CD14-positive monocyte (primary cell): ENCODE measurements around the gene RAB3GAP2. TPM values are rescaled to one million over a fixed set of nuclear protein-coding genes. Genes with fewer than 3 reads are reported as not detected.

Experiments used
- DNase-seq, 3 donors: peaks; one replicate each; pipeline ENCODE4 v3.0.0-alpha.2; 2011 to 2022
- H2AFZ ChIP-seq: 2 replicates; pipeline ENCODE4 v1.6.0; 2012; ENCODE audit warnings: mild to moderate bottlenecking, low read depth, low read length, inconsistent platforms; ENCODE audit not compliant: insufficient read depth, poor library complexity, severe bottlenecking
- H3K27ac ChIP-seq, 2 donors: 1 replicate in 1 of 2; 2 replicates in 1 of 2; pipeline ENCODE4 v1.5.1; 2012 to 2013; ENCODE audit warnings: low read length in 2 of 2, control low read depth in 1 of 2, inconsistent platforms in 1 of 2, low read depth in 1 of 2, mild to moderate bottlenecking in 1 of 2
- H3K27me3 ChIP-seq, 2 donors: one replicate each; pipeline versions ENCODE4 v1.6.0 to v1.6.1; 2011 to 2013; ENCODE audit warnings: low read length in 2 of 2; ENCODE audit not compliant: control insufficient read depth in 2 of 2, insufficient read depth in 2 of 2
- H3K36me3 ChIP-seq, 2 donors: replicated peaks in 1 of 2; 1 replicate in 1 of 2; 2 replicates in 1 of 2; pipeline versions ENCODE4 v1.5.1 to v1.6.1; 2012 to 2013; ENCODE audit warnings: low read length in 2 of 2, control low read depth in 1 of 2, inconsistent platforms in 1 of 2, mild to moderate bottlenecking in 1 of 2; ENCODE audit not compliant: insufficient read depth in 2 of 2, control insufficient read depth in 1 of 2
- H3K4me1 ChIP-seq, 2 donors: 1 replicate in 1 of 2; 2 replicates in 1 of 2; pipeline versions ENCODE4 v1.5.1 to v1.6.1; 2012 to 2013; ENCODE audit warnings: low read length in 2 of 2, control low read depth in 1 of 2, inconsistent platforms in 1 of 2, mild to moderate bottlenecking in 1 of 2, moderate library complexity in 1 of 2; ENCODE audit not compliant: insufficient read depth in 2 of 2, control insufficient read depth in 1 of 2
- H3K4me2 ChIP-seq: replicated peaks from 2 replicates; pipeline ENCODE3; 2012; ENCODE audit warnings: low read length, moderate library complexity, mild to moderate bottlenecking; ENCODE audit not compliant: poor library complexity, severe bottlenecking; ENCODE audit errors: extremely low read depth
- H3K4me3 ChIP-seq, 3 experiments: fragments of 200-600 bp in 1 of 3; sonication (generic) in 1 of 3; replicated peaks in 1 of 3; 1 replicate in 2 of 3; 2 replicates in 1 of 3; pipeline ENCODE4 v1.5.1; 2011 to 2013; ENCODE audit warnings: low read length in 3 of 3, mild to moderate bottlenecking in 3 of 3, control low read depth in 2 of 3, low read depth in 2 of 3, inconsistent platforms in 1 of 3, moderate library complexity in 1 of 3
- H3K79me2 ChIP-seq: 2 replicates; pipeline ENCODE4 v1.6.0; 2012; ENCODE audit warnings: mild to moderate bottlenecking, control low read depth, inconsistent platforms, low read length, moderate library complexity; ENCODE audit not compliant: insufficient read depth
- H3K9ac ChIP-seq: 2 replicates; pipeline ENCODE4 v1.6.0; 2017; ENCODE audit warnings: low read length, mild to moderate bottlenecking; ENCODE audit not compliant: insufficient read depth, poor library complexity, severe bottlenecking
- H3K9me3 ChIP-seq, 2 donors: replicated peaks in 1 of 2; 1 replicate in 1 of 2; 2 replicates in 1 of 2; pipeline versions ENCODE4 v1.5.1 to v1.6.1; 2012 to 2013; ENCODE audit warnings: low read length in 2 of 2, control low read depth in 1 of 2; ENCODE audit not compliant: control insufficient read depth in 1 of 2, insufficient read depth in 1 of 2
- H4K20me1 ChIP-seq: 2 replicates; pipeline ENCODE4 v1.6.0; 2012; ENCODE audit warnings: mild to moderate bottlenecking, low read length, control low read depth, moderate library complexity; ENCODE audit not compliant: insufficient read depth
- H3K27ac Mint-ChIP-seq, 7 donors: one replicate each; pipeline ENCODE4 v1.8.0; 2020; ENCODE audit warnings: mild to moderate bottlenecking in 7 of 7, mixed read lengths in 7 of 7, moderate library complexity in 6 of 7, inconsistent platforms in 2 of 7
- H3K27me3 Mint-ChIP-seq, 3 donors: one replicate each; pipeline ENCODE4 v1.8.0; 2021 to 2022; ENCODE audit warnings: low read depth in 3 of 3, mild to moderate bottlenecking in 3 of 3, mixed read lengths in 3 of 3, moderate library complexity in 3 of 3, inconsistent platforms in 1 of 3
- H3K36me3 Mint-ChIP-seq, 2 donors: one replicate each; pipeline ENCODE4 v1.8.0; 2020; ENCODE audit warnings: mixed read lengths in 2 of 2, inconsistent platforms in 1 of 2, mild to moderate bottlenecking in 1 of 2
- H3K4me1 Mint-ChIP-seq: one replicate; pipeline ENCODE4 v1.8.0; 2020; ENCODE audit warnings: mild to moderate bottlenecking, mixed read lengths
- H3K4me3 Mint-ChIP-seq, 2 donors: one replicate each; pipeline ENCODE4 v1.8.0; 2020; ENCODE audit warnings: mild to moderate bottlenecking in 2 of 2, mixed read lengths in 2 of 2, moderate library complexity in 1 of 2
- H3K9me3 Mint-ChIP-seq, 7 donors: one replicate each; pipeline ENCODE4 v1.8.0; 2020 to 2022; ENCODE audit warnings: mixed read lengths in 7 of 7, mild to moderate bottlenecking in 6 of 7, moderate library complexity in 6 of 7, inconsistent platforms in 2 of 7
- CTCF ChIP-seq: fragments of 200-600 bp; IDR thresholded peaks from one replicate; pipeline ENCODE4 v1.8.0; 2022; ENCODE audit warnings: antibody characterized with exemption, mild to moderate bottlenecking
- WGBS: methylation state at CpG from one replicate; pipeline ENCODE4 v1.1.5; 2013; ENCODE audit warnings: missing lambda C conversion rate; ENCODE audit not compliant: insufficient coverage; 5-methylcytosine and 5-hydroxymethylcytosine counted together
- intact Hi-C, 2 donors: fragments of 100-400 bp; cut with micrococcal nuclease; formaldehyde crosslinking; loops; one replicate each; pipeline versions ENCODE4 v1.15.0 to v1.15.1; 2023
- polyA plus RNA-seq, 3 donors: library from polyadenylated mRNA; depleted of rRNA in 1 of 3; unstranded in 2 of 3; stranded (reverse) in 1 of 3; fragments of 300-500 nt in 2 of 3; fragments of >200 nt in 1 of 3; fragmentation: Illumina TruSeq in 2 of 3; gene quantifications; 1 replicate in 2 of 3; 2 replicates in 1 of 3; pipeline ENCODE4 v1.2.3, GENCODE V29; 2012 to 2021

RAB3GAP2 gene
- polyA plus RNA-seq, 3 donors = 9.8 to 12.1 (median 11.6) TPM

DNA sequence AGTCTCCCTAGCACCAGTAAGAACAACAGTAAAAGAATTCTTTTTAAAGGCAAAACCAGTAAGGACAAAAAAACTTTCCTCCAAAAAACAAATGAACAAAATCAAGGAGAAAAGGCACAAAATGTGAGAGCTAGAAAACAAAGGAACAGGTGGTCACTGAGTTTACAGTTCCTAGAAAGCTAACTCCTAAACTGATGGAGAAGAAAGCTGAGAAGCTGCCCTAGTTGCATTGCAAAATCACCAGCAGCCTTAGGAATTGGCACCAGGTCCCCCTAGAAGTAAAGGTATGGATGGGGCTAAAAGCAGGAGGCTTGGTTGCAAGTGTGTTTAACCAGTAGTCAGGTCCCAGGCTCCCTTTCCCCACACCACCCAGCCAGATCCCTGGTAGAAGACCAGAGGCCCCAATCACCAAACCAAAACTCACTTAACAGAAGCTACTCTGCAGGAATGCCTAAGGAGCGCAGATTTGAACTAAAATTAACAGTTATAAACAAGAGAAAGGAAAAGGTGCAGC is 47.6 kb downstream of the RAB3GAP2 start:
- Mint-ChIP-seq H3K27me3 (peaks cover 0 to 2% (median 0%) of the 10 kb centered on the region in 3 donors), H3K36me3 (peaks cover 31 to 35% of the 10 kb centered on the region in 2 donors), H3K4me1 (peaks cover 3% of the 10 kb centered on the region), H3K9me3 (peaks cover 0 to 1% (median 0%) of the 10 kb centered on the region in 7 donors), H3K27ac (peak overlapping the region in 2 of 7 donors; percentile 15 to 63), H3K4me3 (no peak overlapping the region)
- Histone ChIP-seq H3K27me3 (no peaks in the 10 kb centered on the region), H3K27ac (no peak overlapping the region), H3K9me3 (no peaks in the 10 kb centered on the region), H3K4me3 (no peak overlapping the region), H3K79me2 (peaks cover 12% of the 10 kb centered on the region), H4K20me1 (peaks cover 24% of the 10 kb centered on the region), H3K4me2 (no peak overlapping the region), H2AFZ (no peak overlapping the region), H3K9ac (no peak overlapping the region), H3K4me1 (no peaks in the 10 kb centered on the region), H3K36me3 (peaks cover 9 to 43% of the 10 kb centered on the region in 2 donors)
- DNase-seq = no peak
- no peak for TF ChIP-seq CTCF
- intact Hi-C loops = no loop called here
- no CpG with 5 or more reads among the region's 1 CpG for WGBS

DNA sequence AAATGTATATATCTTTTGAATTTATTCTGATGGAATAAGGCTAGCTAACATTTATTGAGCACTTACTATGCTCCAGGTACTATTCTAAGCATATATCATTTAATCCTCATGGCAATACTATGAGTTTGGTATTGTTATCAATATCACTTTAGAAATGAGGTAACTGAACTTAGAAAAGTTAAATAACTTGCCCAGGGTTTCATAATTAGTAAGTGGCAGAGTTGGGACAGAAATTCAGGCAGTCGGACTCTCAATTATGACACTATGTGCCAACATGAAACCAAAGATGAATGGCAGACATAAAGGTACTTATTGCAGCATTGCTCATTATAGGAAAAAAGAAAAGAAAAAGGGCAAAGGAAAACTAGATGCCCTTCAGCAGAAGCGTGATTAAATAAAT is 48.2 kb downstream of the RAB3GAP2 start:
- no peak for DNase-seq
- H3K79me2 ChIP-seq = peaks cover 9% of the 10 kb centered on the region
- H3K9ac ChIP-seq = no peak overlapping the region
- 100% methylated on average over 1 of the region's 2 CpGs for WGBS
- no peak overlapping the region for H3K4me2 ChIP-seq
- H3K36me3 Mint-ChIP-seq = peaks cover 31 to 35% of the 10 kb centered on the region in 2 donors
- H3K36me3 ChIP-seq = peaks cover 9 to 37% of the 10 kb centered on the region in 2 donors
- peaks cover 0 to 2% (median 0%) of the 10 kb centered on the region in 3 donors for H3K27me3 Mint-ChIP-seq
- H3K9me3 Mint-ChIP-seq = no peaks in the 10 kb centered on the region
- intact Hi-C loops = no loop called here
- peaks cover 3% of the 10 kb centered on the region for H3K4me1 Mint-ChIP-seq
- no peak for TF ChIP-seq CTCF
- H3K4me3 Mint-ChIP-seq = no peak overlapping the region
- no peaks in the 10 kb centered on the region for H3K9me3 ChIP-seq
- peaks cover 30% of the 10 kb centered on the region for H4K20me1 ChIP-seq
- no peak overlapping the region for H2AFZ ChIP-seq
- no peak overlapping the region for H3K27ac Mint-ChIP-seq
- no peaks in the 10 kb centered on the region for H3K4me1 ChIP-seq
- H3K27ac ChIP-seq = no peak overlapping the region
- H3K4me3 ChIP-seq = no peak overlapping the region
- no peaks in the 10 kb centered on the region for H3K27me3 ChIP-seq
